H1 (cell line): ENCODE measurements around the gene ZNF625. TPM values are rescaled to one million over a fixed set of nuclear protein-coding genes. Genes with fewer than 3 reads are reported as not detected.

Experiments used
- ATF3 ChIP-seq: IDR thresholded peaks from 2 replicates; pipeline ENCODE4 v1.6.1; 2011; ENCODE audit warnings: low read depth, mild to moderate bottlenecking, low read length; ENCODE audit not compliant: insufficient read depth
- EZH2 ChIP-seq: fragments of 200-600 bp; sonication (generic); IDR thresholded peaks from 2 replicates; pipeline ENCODE4 v1.7.1; 2012; ENCODE audit warnings: low read depth, mild to moderate bottlenecking, moderate library complexity, low read length, inconsistent platforms; ENCODE audit not compliant: severe bottlenecking
- GABPA ChIP-seq: IDR thresholded peaks from 2 replicates; pipeline ENCODE4 v1.6.1; 2011; ENCODE audit warnings: mild to moderate bottlenecking, low read length, moderate library complexity, borderline replicate concordance; ENCODE audit not compliant: insufficient read depth
- RAD21 ChIP-seq, 2 experiments: IDR thresholded peaks in 1 of 2; conservative IDR thresholded peaks in 1 of 2; 2 replicates each; pipeline ENCODE4 v1.6.1; 2011; ENCODE audit warnings: low read depth in 2 of 2, low read length in 2 of 2, improper control_type of control experiment in 1 of 2, inconsistent platforms in 1 of 2, mild to moderate bottlenecking in 1 of 2, moderate library complexity in 1 of 2
- TCF12 ChIP-seq: IDR thresholded peaks from 2 replicates; pipeline ENCODE4 v1.6.1; 2011; ENCODE audit warnings: low read depth, mild to moderate bottlenecking, low read length
- polyA plus RNA-seq, 7 experiments: library from polyadenylated mRNA; depleted of rRNA in 3 of 7; stranded (reverse) in 5 of 7; unstranded in 2 of 7; fragments of >200 nt in 5 of 7; fragments of 200-250 nt in 2 of 7; gene quantifications; 1 replicate in 5 of 7; 2 replicates in 1 of 7; 4 replicates in 1 of 7; pipeline versions ENCODE4 v1.2.1 to v1.2.3, GENCODE V29; 2011 to 2013; ENCODE audit warnings: missing spikeins in 2 of 7, mixed read lengths in 2 of 7
- total RNA-seq: library from RNA; stranded (reverse); fragmentation: NEBNext Ultra II Directional; extraction: Animal tissue kit (Norgen Biotek cat#: 25700); gene quantifications from 2 replicates; pipeline ENCODE4 v1.2.1, GENCODE V29; 2021
- TF ChIP-seq, protein P1 (sequence below): fragments of 300-600 bp; sonication (generic); IDR thresholded peaks from 2 replicates; pipeline ENCODE4 v1.7.1; 2012; ENCODE audit warnings: low read length, moderate library complexity, mild to moderate bottlenecking, inconsistent platforms; ENCODE audit not compliant: insufficient replicate concordance

ZNF625 gene
- total and polyA plus RNA-seq, 2 of the 8 experiments (the other 6 are each of a cell fraction or from before 2014, with no cell fraction given), result 2.5 to 26.8 TPM

DNA sequence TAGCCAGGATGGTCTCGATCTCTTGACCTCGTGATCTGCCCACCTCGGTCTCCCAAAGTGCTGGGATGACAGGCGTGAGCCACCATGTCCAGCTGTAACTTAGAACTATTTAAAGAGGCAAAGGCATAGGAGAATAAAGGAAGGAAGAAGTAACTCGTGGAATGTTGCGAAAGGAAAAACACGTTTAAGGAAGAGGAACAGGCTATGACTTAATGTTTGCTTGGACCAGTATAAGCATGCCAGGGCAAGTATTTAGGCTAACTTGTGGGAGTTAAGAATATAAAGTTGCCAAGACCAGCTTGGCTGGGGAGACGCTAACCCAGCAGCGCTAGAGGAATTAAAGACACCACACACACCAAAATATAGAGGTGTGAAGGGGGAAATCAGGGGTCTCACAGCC, 58.5 kb downstream of the ZNF625 start (continued):
- TF ChIP-seq, protein P1, sequence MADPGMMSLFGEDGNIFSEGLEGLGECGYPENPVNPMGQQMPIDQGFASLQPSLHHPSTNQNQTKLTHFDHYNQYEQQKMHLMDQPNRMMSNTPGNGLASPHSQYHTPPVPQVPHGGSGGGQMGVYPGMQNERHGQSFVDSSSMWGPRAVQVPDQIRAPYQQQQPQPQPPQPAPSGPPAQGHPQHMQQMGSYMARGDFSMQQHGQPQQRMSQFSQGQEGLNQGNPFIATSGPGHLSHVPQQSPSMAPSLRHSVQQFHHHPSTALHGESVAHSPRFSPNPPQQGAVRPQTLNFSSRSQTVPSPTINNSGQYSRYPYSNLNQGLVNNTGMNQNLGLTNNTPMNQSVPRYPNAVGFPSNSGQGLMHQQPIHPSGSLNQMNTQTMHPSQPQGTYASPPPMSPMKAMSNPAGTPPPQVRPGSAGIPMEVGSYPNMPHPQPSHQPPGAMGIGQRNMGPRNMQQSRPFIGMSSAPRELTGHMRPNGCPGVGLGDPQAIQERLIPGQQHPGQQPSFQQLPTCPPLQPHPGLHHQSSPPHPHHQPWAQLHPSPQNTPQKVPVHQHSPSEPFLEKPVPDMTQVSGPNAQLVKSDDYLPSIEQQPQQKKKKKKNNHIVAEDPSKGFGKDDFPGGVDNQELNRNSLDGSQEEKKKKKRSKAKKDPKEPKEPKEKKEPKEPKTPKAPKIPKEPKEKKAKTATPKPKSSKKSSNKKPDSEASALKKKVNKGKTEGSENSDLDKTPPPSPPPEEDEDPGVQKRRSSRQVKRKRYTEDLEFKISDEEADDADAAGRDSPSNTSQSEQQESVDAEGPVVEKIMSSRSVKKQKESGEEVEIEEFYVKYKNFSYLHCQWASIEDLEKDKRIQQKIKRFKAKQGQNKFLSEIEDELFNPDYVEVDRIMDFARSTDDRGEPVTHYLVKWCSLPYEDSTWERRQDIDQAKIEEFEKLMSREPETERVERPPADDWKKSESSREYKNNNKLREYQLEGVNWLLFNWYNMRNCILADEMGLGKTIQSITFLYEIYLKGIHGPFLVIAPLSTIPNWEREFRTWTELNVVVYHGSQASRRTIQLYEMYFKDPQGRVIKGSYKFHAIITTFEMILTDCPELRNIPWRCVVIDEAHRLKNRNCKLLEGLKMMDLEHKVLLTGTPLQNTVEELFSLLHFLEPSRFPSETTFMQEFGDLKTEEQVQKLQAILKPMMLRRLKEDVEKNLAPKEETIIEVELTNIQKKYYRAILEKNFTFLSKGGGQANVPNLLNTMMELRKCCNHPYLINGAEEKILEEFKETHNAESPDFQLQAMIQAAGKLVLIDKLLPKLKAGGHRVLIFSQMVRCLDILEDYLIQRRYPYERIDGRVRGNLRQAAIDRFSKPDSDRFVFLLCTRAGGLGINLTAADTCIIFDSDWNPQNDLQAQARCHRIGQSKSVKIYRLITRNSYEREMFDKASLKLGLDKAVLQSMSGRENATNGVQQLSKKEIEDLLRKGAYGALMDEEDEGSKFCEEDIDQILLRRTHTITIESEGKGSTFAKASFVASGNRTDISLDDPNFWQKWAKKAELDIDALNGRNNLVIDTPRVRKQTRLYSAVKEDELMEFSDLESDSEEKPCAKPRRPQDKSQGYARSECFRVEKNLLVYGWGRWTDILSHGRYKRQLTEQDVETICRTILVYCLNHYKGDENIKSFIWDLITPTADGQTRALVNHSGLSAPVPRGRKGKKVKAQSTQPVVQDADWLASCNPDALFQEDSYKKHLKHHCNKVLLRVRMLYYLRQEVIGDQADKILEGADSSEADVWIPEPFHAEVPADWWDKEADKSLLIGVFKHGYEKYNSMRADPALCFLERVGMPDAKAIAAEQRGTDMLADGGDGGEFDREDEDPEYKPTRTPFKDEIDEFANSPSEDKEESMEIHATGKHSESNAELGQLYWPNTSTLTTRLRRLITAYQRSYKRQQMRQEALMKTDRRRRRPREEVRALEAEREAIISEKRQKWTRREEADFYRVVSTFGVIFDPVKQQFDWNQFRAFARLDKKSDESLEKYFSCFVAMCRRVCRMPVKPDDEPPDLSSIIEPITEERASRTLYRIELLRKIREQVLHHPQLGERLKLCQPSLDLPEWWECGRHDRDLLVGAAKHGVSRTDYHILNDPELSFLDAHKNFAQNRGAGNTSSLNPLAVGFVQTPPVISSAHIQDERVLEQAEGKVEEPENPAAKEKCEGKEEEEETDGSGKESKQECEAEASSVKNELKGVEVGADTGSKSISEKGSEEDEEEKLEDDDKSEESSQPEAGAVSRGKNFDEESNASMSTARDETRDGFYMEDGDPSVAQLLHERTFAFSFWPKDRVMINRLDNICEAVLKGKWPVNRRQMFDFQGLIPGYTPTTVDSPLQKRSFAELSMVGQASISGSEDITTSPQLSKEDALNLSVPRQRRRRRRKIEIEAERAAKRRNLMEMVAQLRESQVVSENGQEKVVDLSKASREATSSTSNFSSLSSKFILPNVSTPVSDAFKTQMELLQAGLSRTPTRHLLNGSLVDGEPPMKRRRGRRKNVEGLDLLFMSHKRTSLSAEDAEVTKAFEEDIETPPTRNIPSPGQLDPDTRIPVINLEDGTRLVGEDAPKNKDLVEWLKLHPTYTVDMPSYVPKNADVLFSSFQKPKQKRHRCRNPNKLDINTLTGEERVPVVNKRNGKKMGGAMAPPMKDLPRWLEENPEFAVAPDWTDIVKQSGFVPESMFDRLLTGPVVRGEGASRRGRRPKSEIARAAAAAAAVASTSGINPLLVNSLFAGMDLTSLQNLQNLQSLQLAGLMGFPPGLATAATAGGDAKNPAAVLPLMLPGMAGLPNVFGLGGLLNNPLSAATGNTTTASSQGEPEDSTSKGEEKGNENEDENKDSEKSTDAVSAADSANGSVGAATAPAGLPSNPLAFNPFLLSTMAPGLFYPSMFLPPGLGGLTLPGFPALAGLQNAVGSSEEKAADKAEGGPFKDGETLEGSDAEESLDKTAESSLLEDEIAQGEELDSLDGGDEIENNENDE, result no peak
- TF ChIP-seq RAD21 (IDR thresholded peaks at IDR 0.05 in 1 of 2, conservative IDR thresholded peaks at IDR 0.05 in 1 of 2; ENCODE audit: low read depth in 2 of 2, low read length in 2 of 2), result no peak
- TF ChIP-seq EZH2, result no peak
- no peak for TF ChIP-seq TCF12
- no peak for TF ChIP-seq GABPA
- no peak for TF ChIP-seq ATF3
